Stimulated activated naive CD8-positive, alpha-beta T cell treated with anti-CD3 and anti-CD28 coated beads, Interleukin-15, Interleukin-2, amounts not matched to agents 100 ng/mL and 50 ng/mL, for 24 hours (primary cell): Measurements from ENCODE around the gene CDH15.

ENCODE experiments used
- H3K27ac Mint-ChIP-seq: one replicate; pipeline ENCODE4 v1.8.0; 2021; ENCODE audit warnings: mild to moderate bottlenecking, mixed read lengths
- H3K27me3 Mint-ChIP-seq: one replicate; pipeline ENCODE4 v1.8.0; 2021; ENCODE audit warnings: mixed read lengths
- H3K36me3 Mint-ChIP-seq: one replicate; pipeline ENCODE4 v1.8.0; 2021; ENCODE audit warnings: low read depth, mixed read lengths
- H3K4me1 Mint-ChIP-seq: one replicate; pipeline ENCODE4 v1.8.0; 2021; ENCODE audit warnings: low read depth, mixed read lengths
- H3K4me3 Mint-ChIP-seq: one replicate; pipeline ENCODE4 v1.8.0; 2021; ENCODE audit warnings: mild to moderate bottlenecking, mixed read lengths
- H3K9me3 Mint-ChIP-seq: one replicate; pipeline ENCODE4 v1.8.0; 2021; ENCODE audit warnings: mixed read lengths

CDH15 gene

GRCh38 chr16:89202422-89203215 is 31.1 kb downstream of the CDH15 start:
- Mint-ChIP-seq H3K9me3 (no peaks in the 10 kb centered on the region), H3K27me3 (peaks cover 47% of the 10 kb centered on the region), H3K4me1 (peaks cover 10% of the 10 kb centered on the region), H3K4me3 (peak overlapping the region; percentile 52), H3K27ac (no peak overlapping the region), H3K36me3 (no peaks in the 10 kb centered on the region)

GRCh38 chr16:89207993-89208392 is 36.4 kb downstream of the CDH15 start:
- Mint-ChIP-seq H3K27ac (no peak overlapping the region), H3K27me3 (peaks cover 36% of the 10 kb centered on the region), H3K9me3 (no peaks in the 10 kb centered on the region), H3K4me1 (no peaks in the 10 kb centered on the region), H3K4me3 (no peak overlapping the region), H3K36me3 (no peaks in the 10 kb centered on the region)

- peaks cover 20% of the 10 kb centered on the region for H3K27me3 Mint-ChIP-seq
- no peak overlapping the region for H3K4me3 Mint-ChIP-seq
- H3K36me3 Mint-ChIP-seq, result no peaks in the 10 kb centered on the region
- no peaks in the 10 kb centered on the region for H3K4me1 Mint-ChIP-seq
- no peaks in the 10 kb centered on the region for H3K9me3 Mint-ChIP-seq
- no peak overlapping the region for H3K27ac Mint-ChIP-seq
Measured at GRCh38 chr16:89209522-89210044, 38.0 kb downstream of the CDH15 start.

GRCh38 chr16:89210165-89210903 is 38.8 kb downstream of the CDH15 start:
- Mint-ChIP-seq H3K9me3 (no peaks in the 10 kb centered on the region), H3K4me1 (peaks cover 5% of the 10 kb centered on the region), H3K27ac (no peak overlapping the region), H3K36me3 (no peaks in the 10 kb centered on the region), H3K4me3 (no peak overlapping the region), H3K27me3 (peaks cover 16% of the 10 kb centered on the region)

GRCh38 chr16:89210904-89211515 is 39.5 kb downstream of the CDH15 start:
- Mint-ChIP-seq H3K27ac (no peak overlapping the region), H3K36me3 (no peaks in the 10 kb centered on the region), H3K4me3 (no peak overlapping the region), H3K9me3 (no peaks in the 10 kb centered on the region), H3K4me1 (peaks cover 7% of the 10 kb centered on the region), H3K27me3 (peaks cover 16% of the 10 kb centered on the region)

- Mint-ChIP-seq H3K27ac (peak overlapping the region; percentile 85), H3K27me3 (no peaks in the 10 kb centered on the region), H3K4me1 (peaks cover 22% of the 10 kb centered on the region), H3K4me3 (peak overlapping the region; percentile 82), H3K9me3 (no peaks in the 10 kb centered on the region), H3K36me3 (peaks cover 3% of the 10 kb centered on the region)
Measured at GRCh38 chr16:89216315-89217137, 45.0 kb downstream of the CDH15 start.

- Mint-ChIP-seq H3K4me1 (peaks cover 22% of the 10 kb centered on the region), H3K4me3 (peak overlapping the region; percentile 82), H3K36me3 (peaks cover 8% of the 10 kb centered on the region), H3K9me3 (no peaks in the 10 kb centered on the region), H3K27me3 (no peaks in the 10 kb centered on the region), H3K27ac (peak overlapping the region; percentile 85)
Measured at GRCh38 chr16:89217138-89217387, 45.5 kb downstream of the CDH15 start.

GRCh38 chr16:89217388-89218191 is 46.0 kb downstream of the CDH15 start, which contains the start of gene ZNF778:
Gene ZNF778, plus strand, starts transcription at chr16:89217703. Its CDS starts 3,425 bp downstream, at chr16:89221128.
- Mint-ChIP-seq H3K36me3 (peaks cover 14% of the 10 kb centered on the region), H3K4me3 (peak within 1 kb of the TSS; percentile 82), H3K27me3 (no peaks in the 10 kb centered on the region), H3K27ac (peak within 1 kb of the TSS; percentile 85), H3K4me1 (peaks cover 22% of the 10 kb centered on the region), H3K9me3 (no peaks in the 10 kb centered on the region)

GRCh38 chr16:89219365-89219764 is 47.8 kb downstream of the CDH15 start:
- Mint-ChIP-seq H3K4me3 (peak overlapping the region; percentile 66), H3K9me3 (no peaks in the 10 kb centered on the region)

GRCh38 chr16:89221604-89222003 is 50.1 kb downstream of the CDH15 start:
- H3K36me3 Mint-ChIP-seq, result peaks cover 49% of the 10 kb centered on the region
- no peak overlapping the region for H3K4me3 Mint-ChIP-seq
- H3K4me1 Mint-ChIP-seq, result peaks cover 11% of the 10 kb centered on the region
- H3K9me3 Mint-ChIP-seq, result peaks cover 7% of the 10 kb centered on the region
- H3K27ac Mint-ChIP-seq, result no peak overlapping the region
- no peaks in the 10 kb centered on the region for H3K27me3 Mint-ChIP-seq

More at GRCh38 chr16:89219365-89219764, 47.8 kb downstream of the CDH15 start:
- H3K27me3 Mint-ChIP-seq, result no peaks in the 10 kb centered on the region
- H3K4me1 Mint-ChIP-seq, result peaks cover 22% of the 10 kb centered on the region
- H3K36me3 Mint-ChIP-seq, result peaks cover 26% of the 10 kb centered on the region
- no peak overlapping the region for H3K27ac Mint-ChIP-seq

GRCh38 chr16:89222931-89223330 is 51.4 kb downstream of the CDH15 start:
- Mint-ChIP-seq H3K36me3 (peaks cover 62% of the 10 kb centered on the region), H3K9me3 (peaks cover 16% of the 10 kb centered on the region), H3K4me3 (no peak overlapping the region), H3K4me1 (peaks cover 6% of the 10 kb centered on the region), H3K27me3 (no peaks in the 10 kb centered on the region), H3K27ac (no peak overlapping the region)

- H3K36me3 Mint-ChIP-seq, result peaks cover 75% of the 10 kb centered on the region
- no peaks in the 10 kb centered on the region for H3K27me3 Mint-ChIP-seq
- no peak overlapping the region for H3K27ac Mint-ChIP-seq
- H3K4me3 Mint-ChIP-seq, result no peak overlapping the region
- H3K4me1 Mint-ChIP-seq, result no peaks in the 10 kb centered on the region
- peaks cover 26% of the 10 kb centered on the region for H3K9me3 Mint-ChIP-seq
Measured at GRCh38 chr16:89224665-89225064, 53.1 kb downstream of the CDH15 start.

- no peaks in the 10 kb centered on the region for H3K27me3 Mint-ChIP-seq
- no peak overlapping the region for H3K4me3 Mint-ChIP-seq
- H3K9me3 Mint-ChIP-seq, result peaks cover 26% of the 10 kb centered on the region
- H3K4me1 Mint-ChIP-seq, result peaks cover 4% of the 10 kb centered on the region
- H3K36me3 Mint-ChIP-seq, result peaks cover 75% of the 10 kb centered on the region
- H3K27ac Mint-ChIP-seq, result no peak overlapping the region
Measured at GRCh38 chr16:89230255-89230654, 58.7 kb downstream of the CDH15 start.

GRCh38 chr16:89232107-89232506 is 60.6 kb downstream of the CDH15 start:
- no peak overlapping the region for H3K27ac Mint-ChIP-seq
- peaks cover 4% of the 10 kb centered on the region for H3K4me1 Mint-ChIP-seq
- H3K4me3 Mint-ChIP-seq, result no peak overlapping the region
- peaks cover 56% of the 10 kb centered on the region for H3K36me3 Mint-ChIP-seq
- H3K9me3 Mint-ChIP-seq, result peaks cover 15% of the 10 kb centered on the region
- H3K27me3 Mint-ChIP-seq, result no peaks in the 10 kb centered on the region
